ENCODE results near the gene TGFB2. TPM values are rescaled to one million over a fixed set of nuclear protein-coding genes. Genes with fewer than 3 reads are reported as not detected.
A peak's percentile ranks its signal among the peaks of the same experiment; 100 is the strongest.

TGFB2 gene
- total RNA-seq, 1 donor: 36.3 TPM

- TF ChIP-seq, protein P1, sequence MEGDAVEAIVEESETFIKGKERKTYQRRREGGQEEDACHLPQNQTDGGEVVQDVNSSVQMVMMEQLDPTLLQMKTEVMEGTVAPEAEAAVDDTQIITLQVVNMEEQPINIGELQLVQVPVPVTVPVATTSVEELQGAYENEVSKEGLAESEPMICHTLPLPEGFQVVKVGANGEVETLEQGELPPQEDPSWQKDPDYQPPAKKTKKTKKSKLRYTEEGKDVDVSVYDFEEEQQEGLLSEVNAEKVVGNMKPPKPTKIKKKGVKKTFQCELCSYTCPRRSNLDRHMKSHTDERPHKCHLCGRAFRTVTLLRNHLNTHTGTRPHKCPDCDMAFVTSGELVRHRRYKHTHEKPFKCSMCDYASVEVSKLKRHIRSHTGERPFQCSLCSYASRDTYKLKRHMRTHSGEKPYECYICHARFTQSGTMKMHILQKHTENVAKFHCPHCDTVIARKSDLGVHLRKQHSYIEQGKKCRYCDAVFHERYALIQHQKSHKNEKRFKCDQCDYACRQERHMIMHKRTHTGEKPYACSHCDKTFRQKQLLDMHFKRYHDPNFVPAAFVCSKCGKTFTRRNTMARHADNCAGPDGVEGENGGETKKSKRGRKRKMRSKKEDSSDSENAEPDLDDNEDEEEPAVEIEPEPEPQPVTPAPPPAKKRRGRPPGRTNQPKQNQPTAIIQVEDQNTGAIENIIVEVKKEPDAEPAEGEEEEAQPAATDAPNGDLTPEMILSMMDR (IDR thresholded peaks at IDR 0.05; ENCODE audit: insufficient read depth, low read depth, low read length): no peak
- no peak overlapping the region for H3K4me3 ChIP-seq (ENCODE audit: low read depth, low read length)
- no peak for DNase-seq (ENCODE audit: low read depth)
Measured at GRCh38 chr1:218481116-218481775, 136.1 kb downstream of the TGFB2 start.

- H3K4me3 ChIP-seq (ENCODE audit: low read depth, low read length): no peak overlapping the region
- TF ChIP-seq, protein P1 (IDR thresholded peaks at IDR 0.05; ENCODE audit: insufficient read depth, low read depth, low read length): no peak
- DNase-seq (ENCODE audit: low read depth): peak; percentile 86
Measured at GRCh38 chr1:218482683-218483082, 137.5 kb downstream of the TGFB2 start.

DNA sequence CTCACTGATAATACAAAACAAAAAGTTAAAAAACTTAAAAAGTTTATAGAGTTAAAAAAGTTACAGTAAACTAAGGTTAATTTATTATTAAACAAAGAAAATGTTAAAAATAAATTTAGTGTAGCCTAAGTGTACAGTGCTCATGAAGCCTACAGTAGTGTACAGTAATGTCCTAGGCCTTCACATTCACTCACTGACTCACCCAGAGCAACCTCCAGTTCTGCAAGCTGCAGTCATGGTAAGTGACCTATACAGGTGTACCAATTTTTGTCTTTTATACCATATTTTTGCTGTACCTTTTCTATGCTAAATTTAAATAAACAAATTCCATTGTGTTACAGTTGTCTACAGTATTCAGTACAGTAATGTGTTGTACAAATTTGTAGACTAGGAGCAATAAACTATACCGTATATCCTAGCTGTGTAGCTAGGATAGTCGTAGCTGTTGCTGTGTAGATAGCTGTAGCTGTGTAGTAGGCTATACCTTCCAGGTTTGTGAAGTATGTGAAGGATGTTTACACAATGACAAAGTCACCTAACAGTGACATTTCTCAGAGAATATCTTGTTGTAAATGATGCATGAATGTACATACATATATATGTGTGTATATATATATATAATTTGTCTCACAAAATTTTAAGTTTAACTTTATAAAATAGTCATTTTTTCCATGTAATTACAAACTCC, 140.2 kb downstream of the TGFB2 start:
- DNase-seq (ENCODE audit: low read depth): no peak
- TF ChIP-seq, protein P1 (IDR thresholded peaks at IDR 0.05; ENCODE audit: insufficient read depth, low read depth, low read length): no peak

GRCh38 chr1:218488531-218488930, 143.4 kb downstream of the TGFB2 start:
- H3K4me3 ChIP-seq (ENCODE audit: low read depth, low read length): no peak overlapping the region
- TF ChIP-seq, protein P1 (IDR thresholded peaks at IDR 0.05; ENCODE audit: insufficient read depth, low read depth, low read length): no peak
- DNase-seq (ENCODE audit: low read depth): no peak

More for the DNA sequence above, 140.2 kb downstream of the TGFB2 start:
- no peak overlapping the region for H3K4me3 ChIP-seq (ENCODE audit: low read depth, low read length)

- no peak for DNase-seq (ENCODE audit: low read depth)
- TF ChIP-seq, protein P1 (IDR thresholded peaks at IDR 0.05; ENCODE audit: insufficient read depth, low read depth, low read length): no peak
- H3K4me3 ChIP-seq (ENCODE audit: low read depth, low read length): no peak overlapping the region
Measured at GRCh38 chr1:218488986-218489385, 143.8 kb downstream of the TGFB2 start.

- DNase-seq (ENCODE audit: low read depth): no peak
- no peak overlapping the region for H3K4me3 ChIP-seq (ENCODE audit: low read depth, low read length)
- TF ChIP-seq, protein P1 (IDR thresholded peaks at IDR 0.05; ENCODE audit: insufficient read depth, low read depth, low read length): no peak
Measured at GRCh38 chr1:218490406-218490922, 145.3 kb downstream of the TGFB2 start.

All from fibroblast of villous mesenchyme (primary cell).